ENCODE results near the gene FKBP3. TPM values are rescaled to one million over a fixed set of nuclear protein-coding genes. Genes with fewer than 3 reads are reported as not detected.
A peak's percentile ranks its signal among the peaks of the same experiment; 100 is the strongest.

FKBP3 gene
- total and polyA plus RNA-seq, 9 donors, result 59.4 to 131 (median 117) TPM

DNA sequence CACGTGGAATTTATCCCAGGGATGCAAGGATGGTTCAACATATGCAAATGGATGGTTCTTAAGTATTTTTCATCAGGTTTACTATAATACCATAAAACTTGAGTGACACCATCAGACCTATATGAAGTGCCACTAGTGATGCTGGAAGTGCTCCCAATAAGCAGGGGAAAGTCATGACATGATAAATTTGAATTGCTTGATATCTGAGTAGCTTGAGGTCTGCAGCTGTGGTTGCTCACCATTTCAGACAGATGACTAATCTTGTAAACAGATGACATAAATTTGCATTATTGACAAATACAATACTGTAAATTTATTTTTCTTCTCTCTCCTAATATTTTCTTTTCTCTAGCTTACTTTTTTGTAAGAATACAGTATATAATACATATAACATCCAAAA, 64.1 kb downstream of the FKBP3 start:
- no peaks in the 10 kb centered on the region for H3K27me3 ChIP-seq (ENCODE audit: control insufficient read depth, insufficient read depth, low read length)
- peaks cover 4% of the 10 kb centered on the region for H3K4me1 ChIP-seq (ENCODE audit: control insufficient read depth, insufficient read depth, low read length)
- no peak overlapping the region for H3K27ac ChIP-seq (ENCODE audit: low read length)
- H3K4me3 ChIP-seq (ENCODE audit: low read length), result no peak overlapping the region
- WGBS (ENCODE audit: insufficient coverage), result no CpG with 5 or more reads among the region's 1 CpG
- H3K9me3 ChIP-seq (replicated peaks; ENCODE audit: control insufficient read depth, low read depth, low read length), result no peaks in the 10 kb centered on the region
- H3K36me3 ChIP-seq (ENCODE audit: control insufficient read depth, insufficient read depth, low read length), result peaks cover 8% of the 10 kb centered on the region
- DNase-seq, result no peak

GRCh38 chr14:45068396-45068795, 65.9 kb downstream of the FKBP3 start:
- Histone ChIP-seq H3K36me3 (ENCODE audit: control insufficient read depth, insufficient read depth, low read length) (peaks cover 8% of the 10 kb centered on the region), H3K27ac (ENCODE audit: low read length) (no peak overlapping the region), H3K27me3 (ENCODE audit: control insufficient read depth, insufficient read depth, low read length) (no peaks in the 10 kb centered on the region), H3K9me3 (replicated peaks; ENCODE audit: control insufficient read depth, low read depth, low read length) (no peaks in the 10 kb centered on the region), H3K4me3 (ENCODE audit: low read length) (no peak overlapping the region), H3K4me1 (ENCODE audit: control insufficient read depth, insufficient read depth, low read length) (peaks cover 4% of the 10 kb centered on the region)
- no peak for DNase-seq
- no CpG with 5 or more reads among the region's 3 CpGs for WGBS (ENCODE audit: insufficient coverage)

DNA sequence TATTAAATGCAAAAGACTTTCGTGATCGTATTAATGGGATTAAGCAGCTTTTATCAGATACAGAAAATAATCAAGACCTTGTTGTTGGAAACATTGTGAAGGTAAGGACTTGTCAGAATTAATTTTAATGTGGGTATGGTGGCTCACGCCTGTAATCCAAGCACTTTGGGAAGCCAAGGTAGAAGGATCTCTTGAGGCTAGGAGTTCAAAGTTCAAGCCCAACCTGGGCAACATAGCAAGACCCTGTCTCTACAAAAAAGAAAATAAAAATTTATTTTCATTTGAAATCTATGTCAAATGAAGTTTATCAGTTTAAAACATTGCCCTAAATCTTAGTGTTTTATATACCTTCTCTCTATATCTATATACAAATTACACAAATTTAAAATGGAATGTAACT, 67.6 kb downstream of the FKBP3 start:
- peaks cover 3% of the 10 kb centered on the region for H3K36me3 ChIP-seq (ENCODE audit: control insufficient read depth, insufficient read depth, low read length)
- peaks cover 4% of the 10 kb centered on the region for H3K4me1 ChIP-seq (ENCODE audit: control insufficient read depth, insufficient read depth, low read length)
- H3K9me3 ChIP-seq (replicated peaks; ENCODE audit: control insufficient read depth, low read depth, low read length), result no peaks in the 10 kb centered on the region
- H3K4me3 ChIP-seq (ENCODE audit: low read length), result no peak overlapping the region
- 100% methylated on average over 1 of the region's 3 CpGs for WGBS (ENCODE audit: insufficient coverage)
- H3K27me3 ChIP-seq (ENCODE audit: control insufficient read depth, insufficient read depth, low read length), result no peaks in the 10 kb centered on the region
- no peak for DNase-seq
- peak overlapping the region; percentile 66 for H3K27ac ChIP-seq (ENCODE audit: low read length)

DNA sequence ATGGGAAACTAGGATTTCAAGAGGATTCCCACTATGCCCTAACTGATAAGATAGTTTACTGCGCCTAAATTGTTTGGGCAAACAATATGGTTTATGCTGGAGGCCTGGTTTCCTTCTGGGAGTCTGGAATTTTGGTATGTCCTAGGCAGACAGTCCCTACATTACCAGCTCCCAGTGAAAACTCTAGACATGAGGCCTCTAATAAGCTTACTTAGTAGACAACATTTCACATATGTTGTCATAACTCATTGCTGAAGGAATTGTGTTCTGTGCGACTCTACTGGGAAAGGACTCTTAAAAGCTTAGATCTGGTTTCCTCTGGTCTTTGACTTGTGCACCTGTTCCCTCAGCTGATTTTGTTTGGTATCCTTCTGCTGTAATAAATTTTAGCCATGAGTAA, 68.3 kb downstream of the FKBP3 start:
- H3K36me3 ChIP-seq (ENCODE audit: control insufficient read depth, insufficient read depth, low read length), result peaks cover 3% of the 10 kb centered on the region
- H3K27me3 ChIP-seq (ENCODE audit: control insufficient read depth, insufficient read depth, low read length), result no peaks in the 10 kb centered on the region
- peaks cover 4% of the 10 kb centered on the region for H3K4me1 ChIP-seq (ENCODE audit: control insufficient read depth, insufficient read depth, low read length)
- DNase-seq, result peak; percentile 52
- no CpG with 5 or more reads among the region's 2 CpGs for WGBS (ENCODE audit: insufficient coverage)
- peak overlapping the region; percentile 66 for H3K27ac ChIP-seq (ENCODE audit: low read length)
- H3K9me3 ChIP-seq (replicated peaks; ENCODE audit: control insufficient read depth, low read depth, low read length), result no peaks in the 10 kb centered on the region
- no peak overlapping the region for H3K4me3 ChIP-seq (ENCODE audit: low read length)

Other genes starting within 250 kb of the FKBP3 start
- 15.3 TPM for gene KLHL28, start 172.5 kb downstream of the FKBP3 start, total RNA-seq
- 10 to 100 TPM in 7 of 8 donors, 1 to 10 TPM in 1; 8.8 to 15.3 (median 13.2) TPM for gene KLHL28, start 172.5 kb downstream of the FKBP3 start, polyA plus RNA-seq (ENCODE audit: insufficient read depth in 1 of 8, insufficient read length in 8 of 8, low replicate concordance in 1 of 8)
- gene TOGARAM1, start 172.3 kb downstream of the FKBP3 start, total RNA-seq, result 22.1 TPM
- 10 to 100 TPM; 20.5 to 29.9 (median 21.9) TPM for gene TOGARAM1, start 172.3 kb downstream of the FKBP3 start, polyA plus RNA-seq (ENCODE audit: insufficient read depth in 1 of 8, insufficient read length in 8 of 8, low replicate concordance in 1 of 8)
- 49.0 TPM for gene PRPF39, start 50.4 kb downstream of the FKBP3 start, total RNA-seq
- 10 to 100 TPM; 39.9 to 58.5 (median 44.0) TPM for gene PRPF39, start 50.4 kb downstream of the FKBP3 start, polyA plus RNA-seq (ENCODE audit: insufficient read depth in 1 of 8, insufficient read length in 8 of 8, low replicate concordance in 1 of 8)
- gene FANCM, start 1.4 kb upstream of the FKBP3 start, total RNA-seq, result 7.1 TPM
- 1 to 10 TPM; 5.5 to 8.5 (median 7.6) TPM for gene FANCM, start 1.4 kb upstream of the FKBP3 start, polyA plus RNA-seq (ENCODE audit: insufficient read depth in 1 of 8, insufficient read length in 8 of 8, low replicate concordance in 1 of 8)
- 17.0 TPM for gene MIS18BP1, start 118.7 kb upstream of the FKBP3 start, total RNA-seq
- 10 to 100 TPM; 16.9 to 25.7 (median 19.4) TPM for gene MIS18BP1, start 118.7 kb upstream of the FKBP3 start, polyA plus RNA-seq (ENCODE audit: insufficient read depth in 1 of 8, insufficient read length in 8 of 8, low replicate concordance in 1 of 8)

All from muscle of leg (tissue), 11 donors.